ENCODE measurements around the gene STK40.

The STK40 gene

GRCh38 chr1:36385410-36386264, at the start of gene STK40:
STK40 (minus strand) TSS chr1:36385924; CDS start chr1:36361332, 24,592 bp downstream.
- peak; percentile 98 for DNase-seq

GRCh38 chr1:36433102-36433501, 47.4 kb upstream of the STK40 start:
- no peak for DNase-seq

- DNase-seq, result no peak
These were observed 46.9 kb upstream of the STK40 start for GRCh38 chr1:36432616-36433015.

- DNase-seq, result no peak
These were observed 40.1 kb upstream of the STK40 start for GRCh38 chr1:36425791-36426190.

GRCh38 chr1:36421649-36422048, 35.9 kb upstream of the STK40 start:
- no peak for DNase-seq

- peak; percentile 92 for DNase-seq
These were observed 35.2 kb upstream of the STK40 start for GRCh38 chr1:36420836-36421317.

GRCh38 chr1:36420409-36420808, 34.7 kb upstream of the STK40 start:
- no peak for DNase-seq

GRCh38 chr1:36419569-36419968, 33.8 kb upstream of the STK40 start:
- no peak for DNase-seq

- DNase-seq, result no peak
These were observed 33.4 kb upstream of the STK40 start for GRCh38 chr1:36419140-36419539.

GRCh38 chr1:36417931-36418330, 32.2 kb upstream of the STK40 start:
- DNase-seq, result no peak

GRCh38 chr1:36415661-36416326, 30.1 kb upstream of the STK40 start:
- no peak for DNase-seq

- DNase-seq, result no peak
These were observed 28.7 kb upstream of the STK40 start for GRCh38 chr1:36414384-36414783.

- DNase-seq, result peak; percentile 39
These were observed 26.2 kb upstream of the STK40 start for GRCh38 chr1:36411674-36412648.

- DNase-seq, result no peak
These were observed 22.8 kb upstream of the STK40 start for GRCh38 chr1:36408479-36408878.

GRCh38 chr1:36406440-36406839, 20.7 kb upstream of the STK40 start:
- DNase-seq, result no peak

GRCh38 chr1:36402504-36402890, 16.8 kb upstream of the STK40 start:
- no peak for DNase-seq

- DNase-seq, result no peak
These were observed 16.1 kb upstream of the STK40 start for GRCh38 chr1:36401602-36402503.

GRCh38 chr1:36400825-36401601, 15.3 kb upstream of the STK40 start:
- peak; percentile 52 for DNase-seq

GRCh38 chr1:36400514-36400824, 14.7 kb upstream of the STK40 start:
- DNase-seq, result no peak

- no peak for DNase-seq
These were observed 12.8 kb upstream of the STK40 start for GRCh38 chr1:36398370-36398977.

Measured in activated naive CD4-positive, alpha-beta T cell treated with Interleukin-2 at 50 U/mL for 16 hours (primary cell).